Fibroblast of skin of back (primary cell): ENCODE measurements around the gene METTL23.
"Not testable (repeated sequence)": the region's sequence is repeated elsewhere in the genome, so short reads cannot be mapped to it uniquely, and the experiment has no call there.

ENCODE experiments used
- DNase-seq: peaks from one replicate; pipeline ENCODE4 v3.0.0-alpha.2; 2013

METTL23 gene

GRCh38 chr17:76735586-76736348, 9.1 kb downstream of the METTL23 start:
- no peak for DNase-seq

GRCh38 chr17:76736349-76737081, 9.9 kb downstream of the METTL23 start:
- peak; percentile 64 for DNase-seq

GRCh38 chr17:76737082-76737675, 10.5 kb downstream of the METTL23 start, which contains the start of gene SRSF2:
TSS of gene SRSF2 (minus strand) at chr17:76737331. CDS start at chr17:76737160, 171 bp downstream.
- peak; percentile 99 for DNase-seq

- peak; percentile 93 for DNase-seq
Observed at GRCh38 chr17:76737676-76738467, 11.2 kb downstream of the METTL23 start, which contains the start of gene MFSD11. TSS of gene MFSD11 (plus strand) at chr17:76738119. CDS start at chr17:76738353, 234 bp downstream.

GRCh38 chr17:76738468-76738850, 11.8 kb downstream of the METTL23 start:
- no peak for DNase-seq

- not testable (repeated sequence) for DNase-seq
Observed at GRCh38 chr17:76739568-76740115, 13.0 kb downstream of the METTL23 start.

GRCh38 chr17:76740329-76741118, 13.9 kb downstream of the METTL23 start:
- DNase-seq = no peak

- no peak for DNase-seq
Observed at GRCh38 chr17:76742958-76743357, 16.3 kb downstream of the METTL23 start.

GRCh38 chr17:76744747-76745146, 18.1 kb downstream of the METTL23 start:
- DNase-seq = no peak

GRCh38 chr17:76745785-76746184, 19.1 kb downstream of the METTL23 start:
- peak; percentile 59 for DNase-seq

- no peak for DNase-seq
Observed at GRCh38 chr17:76747716-76748363, 21.2 kb downstream of the METTL23 start.

- no peak for DNase-seq
Observed at GRCh38 chr17:76748657-76749056, 22.0 kb downstream of the METTL23 start.

GRCh38 chr17:76751416-76751993, 24.9 kb downstream of the METTL23 start:
- no peak for DNase-seq

- DNase-seq = no peak
Observed at GRCh38 chr17:76752006-76752405, 25.4 kb downstream of the METTL23 start.

- DNase-seq = no peak
Observed at GRCh38 chr17:76753061-76753961, 26.7 kb downstream of the METTL23 start.

- no peak for DNase-seq
Observed at GRCh38 chr17:76755285-76755684, 28.6 kb downstream of the METTL23 start.

- DNase-seq = no peak
Observed at GRCh38 chr17:76757256-76757655, 30.6 kb downstream of the METTL23 start.

- DNase-seq = no peak
Observed at GRCh38 chr17:76758570-76758969, 31.9 kb downstream of the METTL23 start.

GRCh38 chr17:76772842-76773525, 46.3 kb downstream of the METTL23 start:
- DNase-seq = peak; percentile 93
